ENCODE data around the gene OTUB1.
A peak's percentile ranks its signal among the peaks of the same experiment; 100 is the strongest.

Gene OTUB1

DNA sequence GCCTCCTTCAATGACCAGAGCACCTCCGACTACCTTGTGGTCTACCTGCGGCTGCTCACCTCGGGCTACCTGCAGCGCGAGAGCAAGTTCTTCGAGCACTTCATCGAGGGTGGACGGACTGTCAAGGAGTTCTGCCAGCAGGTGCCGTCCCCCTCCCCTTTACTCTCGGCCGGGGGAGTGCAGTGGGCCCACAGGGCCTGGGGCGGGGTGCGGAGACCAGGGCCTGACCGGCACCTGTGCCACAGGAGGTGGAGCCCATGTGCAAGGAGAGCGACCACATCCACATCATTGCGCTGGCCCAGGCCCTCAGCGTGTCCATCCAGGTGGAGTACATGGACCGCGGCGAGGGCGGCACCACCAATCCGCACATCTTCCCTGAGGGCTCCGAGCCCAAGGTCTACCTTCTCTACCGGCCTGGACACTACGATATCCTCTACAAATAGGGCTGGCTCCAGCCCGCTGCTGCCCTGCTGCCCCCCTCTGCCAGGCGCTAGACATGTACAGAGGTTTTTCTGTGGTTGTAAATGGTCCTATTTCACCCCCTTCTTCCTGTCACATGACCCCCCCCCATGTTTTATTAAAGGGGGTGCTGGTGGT lies 11.0 kb downstream of the OTUB1 start:
- H3K36me3 ChIP-seq (ENCODE audit: control insufficient read depth in 1 of 2, insufficient read depth in 2 of 2, low read depth in 1 of 2, low read length in 2 of 2), result peaks cover 49 to 71% of the 10 kb centered on the region in 2 experiments

GRCh38 chr11:63997801-63998337 lies 11.6 kb downstream of the OTUB1 start:
- Histone ChIP-seq H3K18ac (ENCODE audit: low read depth in 1 of 2, low read length in 2 of 2) (no peak overlapping the region), H3K14ac (ENCODE audit: low read length in 2 of 2) (no peak overlapping the region), H3K4me2 (ENCODE audit: low read length, poor library complexity, severe bottlenecking) (no peak overlapping the region), H3K79me1 (replicated peaks; ENCODE audit: low read length, poor library complexity, severe bottlenecking) (peaks cover 26% of the 10 kb centered on the region), H2BK120ac (ENCODE audit: low read depth, low read length) (no peak overlapping the region), H2BK5ac (ENCODE audit: low read depth, low read length, poor library complexity, severe bottlenecking) (no peak overlapping the region), H2AFZ (ENCODE audit: low read depth, low read length) (no peak overlapping the region), H3K9me3 (ENCODE audit: control insufficient read depth, low read length) (no peaks in the 10 kb centered on the region), H4K8ac (ENCODE audit: low read length) (no peak overlapping the region), H3K4me3 (ENCODE audit: insufficient read depth in 1 of 2, low read depth in 1 of 2, low read length in 2 of 2) (no peak overlapping the region), H2BK15ac (ENCODE audit: low read depth, poor library complexity, severe bottlenecking) (no peak overlapping the region), H3K36me3 (ENCODE audit: control insufficient read depth in 1 of 2, insufficient read depth in 2 of 2, low read depth in 1 of 2, low read length in 2 of 2) (peaks cover 48 to 65% of the 10 kb centered on the region in 2 experiments), H4K91ac (ENCODE audit: low read length) (peak overlapping the region; percentile 72), H3K9ac (ENCODE audit: low read length) (no peak overlapping the region), H2AK5ac (ENCODE audit: low read length, severe bottlenecking) (no peak overlapping the region), H3K23ac (ENCODE audit: low read length in 2 of 2) (no peak overlapping the region), H3K27me3 (ENCODE audit: control insufficient read depth in 1 of 2, insufficient read depth in 1 of 2, low read length in 2 of 2) (peaks cover 0 to 9% of the 10 kb centered on the region in 2 experiments), H2BK12ac (ENCODE audit: low read length in 2 of 2) (no peak overlapping the region), H3K4me1 (ENCODE audit: control insufficient read depth, insufficient read depth, low read depth, low read length) (peaks cover 51% of the 10 kb centered on the region), H3K27ac (ENCODE audit: low read length, poor library complexity, severe bottlenecking) (no peak overlapping the region), H3K4ac (ENCODE audit: low read depth in 1 of 2, low read length in 2 of 2) (no peak overlapping the region)
- 82% methylated on average over 9 of the region's 11 CpGs for WGBS
- no peak for DNase-seq

More for the DNA sequence above, 11.0 kb downstream of the OTUB1 start:
- Histone ChIP-seq H3K27me3 (ENCODE audit: control insufficient read depth in 1 of 2, insufficient read depth in 1 of 2, low read length in 2 of 2) (peaks cover 0 to 9% of the 10 kb centered on the region in 2 experiments), H3K4me2 (ENCODE audit: low read length, poor library complexity, severe bottlenecking) (no peak overlapping the region), H2BK5ac (ENCODE audit: low read depth, low read length, poor library complexity, severe bottlenecking) (no peak overlapping the region), H2BK15ac (ENCODE audit: low read depth, poor library complexity, severe bottlenecking) (no peak overlapping the region), H4K91ac (ENCODE audit: low read length) (no peak overlapping the region), H3K79me1 (replicated peaks; ENCODE audit: low read length, poor library complexity, severe bottlenecking) (peaks cover 27% of the 10 kb centered on the region), H3K9ac (ENCODE audit: low read length) (no peak overlapping the region), H3K4me3 (ENCODE audit: insufficient read depth in 1 of 2, low read depth in 1 of 2, low read length in 2 of 2) (no peak overlapping the region), H3K4ac (ENCODE audit: low read depth in 1 of 2, low read length in 2 of 2) (no peak overlapping the region), H3K27ac (ENCODE audit: low read length, poor library complexity, severe bottlenecking) (no peak overlapping the region), H3K4me1 (ENCODE audit: control insufficient read depth, insufficient read depth, low read depth, low read length) (peaks cover 45% of the 10 kb centered on the region), H2AFZ (ENCODE audit: low read depth, low read length) (no peak overlapping the region), H2BK12ac (ENCODE audit: low read length in 2 of 2) (no peak overlapping the region), H3K9me3 (ENCODE audit: control insufficient read depth, low read length) (no peaks in the 10 kb centered on the region), H3K14ac (ENCODE audit: low read length in 2 of 2) (no peak overlapping the region), H2BK120ac (ENCODE audit: low read depth, low read length) (no peak overlapping the region), H3K18ac (ENCODE audit: low read depth in 1 of 2, low read length in 2 of 2) (no peak overlapping the region), H4K8ac (ENCODE audit: low read length) (no peak overlapping the region), H3K23ac (ENCODE audit: low read length in 2 of 2) (no peak overlapping the region), H2AK5ac (ENCODE audit: low read length, severe bottlenecking) (no peak overlapping the region)
- WGBS, result 98% methylated on average over 24 of the region's 27 CpGs
- no peak for DNase-seq

DNA sequence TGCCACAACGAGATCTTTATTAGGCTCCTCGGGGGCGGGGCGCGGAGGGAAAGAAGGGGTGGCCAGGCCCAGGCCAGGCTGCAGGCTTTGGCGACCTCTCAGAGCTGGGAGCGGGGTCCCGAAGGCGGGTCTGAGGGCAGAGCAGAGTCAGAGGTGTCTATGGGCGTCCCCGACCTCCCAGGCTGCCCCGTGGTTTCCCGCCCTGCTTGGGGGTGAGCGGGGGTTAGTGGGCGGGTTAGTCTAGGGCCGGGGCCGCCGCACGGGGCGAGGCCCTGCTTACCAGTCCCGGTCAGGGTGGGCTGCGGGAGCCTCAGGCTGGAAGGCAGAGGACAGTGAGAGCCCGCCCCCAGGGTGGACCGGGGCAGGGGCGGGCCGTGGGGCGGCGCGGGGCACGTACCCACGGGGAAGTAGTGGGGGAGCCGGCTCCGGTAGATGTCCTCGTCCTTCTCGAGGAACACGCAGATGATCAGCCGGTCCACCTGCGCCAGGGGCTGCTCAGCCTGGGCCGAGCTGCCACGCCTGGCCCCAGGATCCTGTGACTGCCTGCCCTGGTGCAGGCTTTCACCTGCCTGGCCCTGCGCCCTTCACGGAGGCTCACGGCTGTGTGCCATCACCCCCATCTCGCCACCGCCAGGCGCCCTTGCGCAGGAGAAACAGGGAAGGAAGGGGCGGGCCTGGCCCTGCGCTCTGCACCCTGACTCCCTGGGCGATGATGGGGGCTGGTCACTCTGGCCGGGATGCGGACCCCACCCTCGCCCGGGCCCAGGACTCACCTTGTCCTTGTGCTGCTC lies 12.5 kb downstream of the OTUB1 start:
- H3K9ac ChIP-seq (ENCODE audit: low read length), result no peak overlapping the region
- H2BK120ac ChIP-seq (ENCODE audit: low read depth, low read length), result no peak overlapping the region
- peaks cover 42 to 58% of the 10 kb centered on the region in 2 experiments for H3K36me3 ChIP-seq (ENCODE audit: control insufficient read depth in 1 of 2, insufficient read depth in 2 of 2, low read depth in 1 of 2, low read length in 2 of 2)
- H3K9me3 ChIP-seq (ENCODE audit: control insufficient read depth, low read length), result no peaks in the 10 kb centered on the region
- no peak for DNase-seq
- H2AK5ac ChIP-seq (ENCODE audit: low read length, severe bottlenecking), result peak overlapping the region; percentile 34
- peaks cover 0 to 9% of the 10 kb centered on the region in 2 experiments for H3K27me3 ChIP-seq (ENCODE audit: control insufficient read depth in 1 of 2, insufficient read depth in 1 of 2, low read length in 2 of 2)
- peak overlapping the region in 1 of 2 experiments; percentile 40 for H3K18ac ChIP-seq (ENCODE audit: low read depth in 1 of 2, low read length in 2 of 2)
- H3K27ac ChIP-seq (ENCODE audit: low read length, poor library complexity, severe bottlenecking), result no peak overlapping the region
- peak overlapping the region; percentile 23 for H2BK15ac ChIP-seq (ENCODE audit: low read depth, poor library complexity, severe bottlenecking)
- H3K14ac ChIP-seq (ENCODE audit: low read length in 2 of 2), result peak overlapping the region in 1 of 2 experiments; percentile 11
- H2AFZ ChIP-seq (ENCODE audit: low read depth, low read length), result no peak overlapping the region
- H3K4me3 ChIP-seq (ENCODE audit: insufficient read depth in 1 of 2, low read depth in 1 of 2, low read length in 2 of 2), result peak overlapping the region in 1 of 2 experiments; percentile 29
- WGBS, result 54% methylated on average over 44 of the region's 54 CpGs
- peak overlapping the region in 1 of 2 experiments; percentile 41 for H3K23ac ChIP-seq (ENCODE audit: low read length in 2 of 2)
- peak overlapping the region; percentile 75 for H4K8ac ChIP-seq (ENCODE audit: low read length)
- peaks cover 23% of the 10 kb centered on the region for H3K79me1 ChIP-seq (replicated peaks; ENCODE audit: low read length, poor library complexity, severe bottlenecking)
- no peak overlapping the region for H2BK12ac ChIP-seq (ENCODE audit: low read length in 2 of 2)
- peaks cover 51% of the 10 kb centered on the region for H3K4me1 ChIP-seq (ENCODE audit: control insufficient read depth, insufficient read depth, low read depth, low read length)
- H3K4ac ChIP-seq (ENCODE audit: low read depth in 1 of 2, low read length in 2 of 2), result no peak overlapping the region
- no peak overlapping the region for H2BK5ac ChIP-seq (ENCODE audit: low read depth, low read length, poor library complexity, severe bottlenecking)
- H3K4me2 ChIP-seq (ENCODE audit: low read length, poor library complexity, severe bottlenecking), result peak overlapping the region; percentile 53
- peak overlapping the region; percentile 72 for H4K91ac ChIP-seq (ENCODE audit: low read length)

All from mesenchymal stem cell (in vitro differentiated cells and primary cell).